Upper lobe of left lung (tissue), 6 donors: ENCODE results near the gene HIGD1A. TPM values are rescaled to one million over a fixed set of nuclear protein-coding genes. Genes with fewer than 3 reads are reported as not detected.

ENCODE experiments used
- ATAC-seq, 2 donors: fragments of 200-7000 bp; cut with Tn5 transposase; one replicate each; pipeline ENCODE4 v1.9.1; 2022; ENCODE audit warnings: mild to moderate bottlenecking in 2 of 2, moderate library complexity in 2 of 2; ENCODE audit not compliant: low FRiP score in 2 of 2
- DNase-seq, 2 donors: peaks; one replicate each; pipeline ENCODE4 v3.0.0-alpha.2; 2019 to 2020
- H3K27ac ChIP-seq, 4 donors: fragments of 200-600 bp; sonication (generic); one replicate each; pipeline ENCODE4 v1.5.1; 2016 to 2019
- H3K27me3 ChIP-seq, 4 donors: fragments of 200-600 bp; sonication (generic); one replicate each; pipeline ENCODE4 v1.5.1; 2017 to 2019
- H3K36me3 ChIP-seq, 4 donors: fragments of 200-600 bp; sonication (generic); one replicate each; pipeline ENCODE4 v1.5.1; 2016 to 2019
- H3K4me1 ChIP-seq, 4 donors: fragments of 200-600 bp; sonication (generic); one replicate each; pipeline ENCODE4 v1.5.1; 2018 to 2019
- H3K4me3 ChIP-seq, 4 donors: fragments of 200-600 bp; sonication (generic); one replicate each; pipeline ENCODE4 v1.5.1; 2017 to 2019; ENCODE audit warnings: mild to moderate bottlenecking in 2 of 4, moderate library complexity in 1 of 4
- H3K9me3 ChIP-seq, 4 donors: fragments of 200-600 bp; sonication (generic); one replicate each; pipeline ENCODE4 v1.5.1; 2018 to 2019
- EP300 ChIP-seq, 4 donors: sonication (generic); formaldehyde crosslinking; IDR thresholded peaks; one replicate each; pipeline ENCODE4 v1.5.1; 2017; ENCODE audit warnings: antibody characterized with exemption in 4 of 4, control low read depth in 2 of 4
- POLR2A ChIP-seq, 4 donors: fragments of 450-650 bp; IDR thresholded peaks; one replicate each; pipeline ENCODE4 v1.5.1; 2016 to 2017; ENCODE audit warnings: antibody characterized with exemption in 4 of 4, mild to moderate bottlenecking in 2 of 4
- POLR2AphosphoS5 ChIP-seq, 2 donors: sonication (generic); formaldehyde crosslinking; IDR thresholded peaks; one replicate each; pipeline ENCODE4 v1.5.1; 2017; ENCODE audit warnings: antibody characterized with exemption in 2 of 2
- WGBS, 2 donors: methylation state at CpG; one replicate each; pipeline ENCODE4 v1.1.5; 2017 to 2018; 5-methylcytosine and 5-hydroxymethylcytosine counted together
- total RNA-seq, 6 donors: library from RNA; depleted of rRNA in 4 of 6; stranded (reverse); fragments of >200 nt in 4 of 6; gene quantifications; one replicate each; pipeline versions ENCODE4 v1.1.0 to v1.2.1, GENCODE V29; 2016 to 2021
- TF ChIP-seq, protein P1 (sequence below), 6 experiments: fragments of 450-650 bp in 4 of 6; fragments of 200-600 bp in 2 of 6; sonication (generic) in 2 of 6; IDR thresholded peaks; one replicate each; pipeline ENCODE4 v1.5.1; 2016 to 2019; ENCODE audit warnings: antibody characterized with exemption in 6 of 6
- donor health status: DM: no; HTN: no; CAD: no; lungs with moderate emphysema.
- donor health status: DM: no; HTN: yes; CAD: no; lungs with severe emphysema.

The HIGD1A gene
- total RNA-seq, 6 donors from 2014 or later, result 26.2 to 108 (median 73.3) TPM

DNA sequence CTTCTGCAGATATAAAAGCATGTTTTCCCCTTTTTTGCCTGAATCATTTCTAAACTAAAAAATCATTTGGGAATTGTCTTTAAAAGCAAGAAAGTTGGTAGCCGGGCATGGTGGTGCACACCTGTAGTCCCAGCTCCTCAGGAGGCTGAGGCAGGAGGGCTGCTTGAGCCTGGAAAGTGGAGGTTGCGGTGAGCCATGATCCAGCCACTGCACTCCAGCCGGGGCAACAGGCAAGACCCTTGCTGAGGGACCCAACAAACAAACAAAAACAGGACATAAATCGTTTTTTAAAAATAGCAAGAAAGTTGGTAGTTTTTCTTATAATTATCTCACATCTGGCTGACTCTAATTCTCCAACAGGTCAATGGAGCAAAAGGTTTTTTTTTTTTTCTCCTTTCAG, 2.5 kb downstream of the HIGD1A start:
- no peak overlapping the region for H3K27ac ChIP-seq
- TF ChIP-seq EP300 (IDR thresholded peaks at IDR 0.05) (no peak), POLR2AphosphoS5 (IDR thresholded peaks at IDR 0.05) (no peak), POLR2A (IDR thresholded peaks at IDR 0.05) (no peak)
- TF ChIP-seq, protein P1, sequence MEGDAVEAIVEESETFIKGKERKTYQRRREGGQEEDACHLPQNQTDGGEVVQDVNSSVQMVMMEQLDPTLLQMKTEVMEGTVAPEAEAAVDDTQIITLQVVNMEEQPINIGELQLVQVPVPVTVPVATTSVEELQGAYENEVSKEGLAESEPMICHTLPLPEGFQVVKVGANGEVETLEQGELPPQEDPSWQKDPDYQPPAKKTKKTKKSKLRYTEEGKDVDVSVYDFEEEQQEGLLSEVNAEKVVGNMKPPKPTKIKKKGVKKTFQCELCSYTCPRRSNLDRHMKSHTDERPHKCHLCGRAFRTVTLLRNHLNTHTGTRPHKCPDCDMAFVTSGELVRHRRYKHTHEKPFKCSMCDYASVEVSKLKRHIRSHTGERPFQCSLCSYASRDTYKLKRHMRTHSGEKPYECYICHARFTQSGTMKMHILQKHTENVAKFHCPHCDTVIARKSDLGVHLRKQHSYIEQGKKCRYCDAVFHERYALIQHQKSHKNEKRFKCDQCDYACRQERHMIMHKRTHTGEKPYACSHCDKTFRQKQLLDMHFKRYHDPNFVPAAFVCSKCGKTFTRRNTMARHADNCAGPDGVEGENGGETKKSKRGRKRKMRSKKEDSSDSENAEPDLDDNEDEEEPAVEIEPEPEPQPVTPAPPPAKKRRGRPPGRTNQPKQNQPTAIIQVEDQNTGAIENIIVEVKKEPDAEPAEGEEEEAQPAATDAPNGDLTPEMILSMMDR (IDR thresholded peaks at IDR 0.05), result no peak
- no peaks in the 10 kb centered on the region for H3K27me3 ChIP-seq
- 88 to 90% methylated on average over 4 of the region's 4 CpGs for WGBS, 2 donors
- H3K9me3 ChIP-seq, result no peaks in the 10 kb centered on the region
- DNase-seq (no peak), ATAC-seq (no peak)
- no peak overlapping the region for H3K4me3 ChIP-seq
- no peaks in the 10 kb centered on the region for H3K36me3 ChIP-seq
- peaks cover 26 to 44% (median 32%) of the 10 kb centered on the region in 4 donors for H3K4me1 ChIP-seq

DNA sequence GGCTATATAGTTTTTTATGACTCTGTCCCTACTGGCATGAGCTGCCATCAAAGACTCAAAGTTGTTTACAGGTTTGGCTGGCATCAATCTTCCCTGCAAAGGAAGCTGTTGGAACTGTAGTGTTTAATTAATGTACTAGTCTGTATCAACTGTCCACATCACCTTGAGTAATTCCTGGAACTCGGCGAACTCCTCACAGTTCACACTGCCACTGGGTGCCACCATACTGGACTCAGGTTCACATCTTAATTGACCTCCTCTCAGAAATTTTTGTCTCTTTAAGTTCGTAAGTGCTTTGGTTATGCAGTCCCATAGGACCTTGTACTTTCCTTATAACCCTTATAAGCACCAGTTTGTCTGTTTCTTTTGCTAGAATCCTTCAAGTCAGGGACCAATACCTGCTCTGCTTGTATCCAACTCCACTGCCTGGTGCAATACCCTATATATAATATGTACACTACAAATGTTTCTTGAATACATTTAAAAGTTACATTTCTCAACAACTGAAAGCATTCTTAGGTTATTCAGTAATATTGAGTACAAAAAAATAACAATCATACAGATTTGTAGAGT, 3.2 kb downstream of the HIGD1A start:
- Histone ChIP-seq H3K9me3 (no peaks in the 10 kb centered on the region), H3K4me3 (no peak overlapping the region), H3K36me3 (no peaks in the 10 kb centered on the region), H3K27ac (peak overlapping the region in 2 of 4 donors; percentile 23 to 42), H3K4me1 (peaks cover 26 to 44% (median 32%) of the 10 kb centered on the region in 4 donors), H3K27me3 (no peaks in the 10 kb centered on the region)
- TF ChIP-seq POLR2A (IDR thresholded peaks at IDR 0.05), result no peak
- DNase-seq (no peak), ATAC-seq (no peak)
- 66 to 71% methylated on average over 3 of the region's 3 CpGs for WGBS, 2 donors

DNA sequence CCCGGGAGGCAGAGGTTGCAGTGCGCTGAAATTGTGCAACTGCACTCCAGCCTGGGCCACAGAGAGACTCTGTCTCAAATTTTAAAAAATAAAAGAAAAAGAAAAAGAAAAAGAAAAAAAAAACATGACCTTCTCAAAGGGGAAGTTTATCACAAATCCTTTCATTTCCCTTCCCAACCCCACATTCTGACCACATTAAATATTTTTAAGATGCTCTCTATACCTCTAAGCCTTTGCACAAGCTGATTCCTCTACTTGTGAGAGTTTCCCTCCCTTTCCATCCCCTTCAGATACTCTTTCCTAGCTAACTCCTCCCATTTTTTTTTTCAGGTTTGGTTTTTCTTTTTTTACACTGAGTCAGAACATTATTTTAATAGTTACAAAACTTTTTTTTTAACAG, 4.0 kb downstream of the HIGD1A start:
- 87 to 90% methylated on average over 2 of the region's 2 CpGs for WGBS, 2 donors
- H3K4me3 ChIP-seq, result no peak overlapping the region
- no peak for ATAC-seq
- peak overlapping the region in 1 of 4 donors; percentile 23 for H3K27ac ChIP-seq
- H3K36me3 ChIP-seq, result no peaks in the 10 kb centered on the region
- no peak for DNase-seq
- peaks cover 29 to 42% (median 33%) of the 10 kb centered on the region in 4 donors for H3K4me1 ChIP-seq
- no peaks in the 10 kb centered on the region for H3K27me3 ChIP-seq
- TF ChIP-seq POLR2A (IDR thresholded peaks at IDR 0.05), result no peak
- TF ChIP-seq, protein P1 (IDR thresholded peaks at IDR 0.05), result no peak
- TF ChIP-seq EP300 (IDR thresholded peaks at IDR 0.05), result no peak
- no peak for TF ChIP-seq POLR2AphosphoS5 (IDR thresholded peaks at IDR 0.05)
- no peaks in the 10 kb centered on the region for H3K9me3 ChIP-seq

DNA sequence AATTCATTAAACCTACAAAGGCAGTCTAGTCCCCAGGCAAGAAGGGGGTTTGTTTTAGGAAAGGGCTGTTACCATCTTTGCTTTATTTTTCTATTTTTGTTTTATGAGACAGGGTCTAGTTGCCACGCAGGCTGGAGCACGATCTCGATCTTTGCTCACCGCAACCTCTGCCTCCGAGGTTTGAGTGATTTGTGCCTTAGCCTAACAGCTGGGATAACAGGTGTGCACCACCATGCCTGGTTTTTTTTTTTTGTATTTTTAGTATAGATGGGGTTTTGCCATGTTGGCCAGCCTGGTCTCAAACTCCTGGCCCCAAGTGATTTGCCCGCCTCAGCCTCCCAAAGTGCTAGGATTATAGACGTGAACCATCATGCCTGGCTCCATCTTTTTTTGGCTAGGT, 4.9 kb downstream of the HIGD1A start:
- Histone ChIP-seq H3K4me1 (peaks cover 25 to 36% (median 33%) of the 10 kb centered on the region in 4 donors), H3K9me3 (no peaks in the 10 kb centered on the region), H3K27me3 (no peaks in the 10 kb centered on the region), H3K4me3 (no peak overlapping the region), H3K36me3 (no peaks in the 10 kb centered on the region), H3K27ac (no peak overlapping the region)
- DNase-seq (no peak), ATAC-seq (no peak)
- no peak for TF ChIP-seq POLR2AphosphoS5 (IDR thresholded peaks at IDR 0.05)
- no peak for TF ChIP-seq EP300 (IDR thresholded peaks at IDR 0.05)
- TF ChIP-seq, protein P1 (IDR thresholded peaks at IDR 0.05), result no peak
- no peak for TF ChIP-seq POLR2A (IDR thresholded peaks at IDR 0.05)
- WGBS, 2 donors, result 82 to 84% methylated on average over 7 of the region's 7 CpGs

DNA sequence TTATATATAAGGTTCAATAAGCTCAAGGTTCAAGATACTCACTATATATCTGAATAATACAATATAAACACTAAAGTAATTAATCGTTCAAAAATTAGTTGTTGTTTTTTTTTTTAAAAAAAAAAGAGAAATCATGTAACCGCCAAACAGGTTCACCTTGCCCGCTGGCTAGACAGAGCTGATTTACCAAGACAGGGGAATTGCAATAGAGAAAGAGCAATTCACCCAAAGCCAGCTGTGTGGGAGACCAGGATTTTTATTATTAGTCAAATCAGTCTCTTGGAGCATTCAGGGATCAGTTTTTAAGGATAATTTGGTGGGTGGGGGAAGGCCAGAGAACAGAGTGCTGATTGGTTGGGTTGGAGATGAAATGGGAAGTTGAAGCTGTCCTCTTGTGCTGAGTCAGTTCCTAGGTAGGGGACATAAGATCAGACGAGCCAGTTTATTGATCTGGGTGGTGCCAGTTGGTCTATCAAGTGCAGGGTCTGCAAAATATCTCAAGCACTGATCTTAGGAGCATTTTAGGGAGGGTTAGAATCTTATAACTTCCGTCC, 7.9 kb downstream of the HIGD1A start:
- DNase-seq, result no peak
- Histone ChIP-seq H3K4me3 (no peak overlapping the region), H3K27me3 (no peaks in the 10 kb centered on the region), H3K27ac (no peak overlapping the region), H3K36me3 (peaks cover 0 to 20% (median 6%) of the 10 kb centered on the region in 4 donors), H3K9me3 (no peaks in the 10 kb centered on the region), H3K4me1 (peaks cover 9 to 17% (median 14%) of the 10 kb centered on the region in 4 donors)
- no peak for ATAC-seq
- TF ChIP-seq POLR2AphosphoS5 (IDR thresholded peaks at IDR 0.05) (no peak), POLR2A (IDR thresholded peaks at IDR 0.05) (no peak), EP300 (IDR thresholded peaks at IDR 0.05) (no peak)
- TF ChIP-seq, protein P1 (IDR thresholded peaks at IDR 0.05), result no peak
- 90 to 92% methylated on average over 4 of the region's 5 CpGs for WGBS, 2 donors
